Activated CD4-positive, alpha-beta T cell treated with anti-CD3 and anti-CD28 coated beads, Interleukin-2, amount 10 ng/mL, durations not matched to agents 7 days and 5 days (primary cell): ENCODE measurements around the gene NGFR. TPM values are rescaled to one million over a fixed set of nuclear protein-coding genes. Genes with fewer than 3 reads are reported as not detected.
A peak's percentile ranks its signal among the peaks of the same experiment; 100 is the strongest.

ENCODE experiments used
- CTCF ChIA-PET: fragments of 350-600 bp; sonication (Branson Sonifier 250); formaldehyde crosslinking; loops from one replicate; lab custom pipeline; 2021; ENCODE audit warnings: antibody characterized with exemption; lab: Charles Lee
- POLR2A ChIA-PET: fragments of 350-600 bp; sonication (Branson Sonifier 250); formaldehyde crosslinking; loops from one replicate; lab custom pipeline; 2021; ENCODE audit warnings: antibody characterized with exemption; lab: Charles Lee
- DNase-seq: peaks from one replicate; pipeline ENCODE4 v3.0.0-alpha.2; 2020
- H3K27ac Mint-ChIP-seq: one replicate; pipeline ENCODE4 v1.8.0; 2021; ENCODE audit warnings: mild to moderate bottlenecking, moderate library complexity, mixed read lengths
- H3K27me3 Mint-ChIP-seq: one replicate; pipeline ENCODE4 v1.8.0; 2021; ENCODE audit warnings: mixed read lengths
- H3K36me3 Mint-ChIP-seq: one replicate; pipeline ENCODE4 v1.8.0; 2021; ENCODE audit warnings: low read depth, mixed read lengths
- H3K4me1 Mint-ChIP-seq: one replicate; pipeline ENCODE4 v1.8.0; 2021; ENCODE audit warnings: mixed read lengths
- H3K4me3 Mint-ChIP-seq: one replicate; pipeline ENCODE4 v1.8.0; 2021; ENCODE audit warnings: mild to moderate bottlenecking, moderate library complexity, mixed read lengths
- H3K9me3 Mint-ChIP-seq: one replicate; pipeline ENCODE4 v1.8.0; 2021; ENCODE audit warnings: mixed read lengths
- total RNA-seq, 2 experiments: library from RNA; stranded (reverse); gene quantifications; one replicate each; pipeline ENCODE4 v1.2.3, GENCODE V29; 2021

NGFR gene
- total RNA-seq, 2 experiments from 2014 or later: 0.07 TPM; not detected in 1

- POLR2A ChIA-PET: interaction anchor here (0.6 kb wide), 2 partner anchors 77 to 326 kb away, joined by 3 to 4 read pairs; no protein-coding TSS in a partner anchor
- no peaks in the 10 kb centered on the region for H3K9me3 Mint-ChIP-seq
- CTCF ChIA-PET: interaction anchor here (0.5 to 0.7 kb wide), 2 partner anchors 199 to 683 kb away, joined by 3 read pairs; no protein-coding TSS in a partner anchor
Measured at GRCh38 chr17:49457564-49458535, 37.2 kb upstream of the NGFR start.

GRCh38 chr17:49459401-49459984 is 35.6 kb upstream of the NGFR start:
- no peak overlapping the region for H3K4me3 Mint-ChIP-seq
- no peak overlapping the region for H3K27ac Mint-ChIP-seq
- H3K36me3 Mint-ChIP-seq: no peaks in the 10 kb centered on the region
- ChIA-PET POLR2A (no interaction called here), CTCF (no interaction called here)
- no peaks in the 10 kb centered on the region for H3K4me1 Mint-ChIP-seq
- H3K27me3 Mint-ChIP-seq: peaks cover 56% of the 10 kb centered on the region
- H3K9me3 Mint-ChIP-seq: peaks cover 5% of the 10 kb centered on the region
- no peak for DNase-seq

More at GRCh38 chr17:49457564-49458535, 37.2 kb upstream of the NGFR start:
- Mint-ChIP-seq H3K4me3 (no peak overlapping the region), H3K4me1 (peaks cover 2% of the 10 kb centered on the region), H3K27ac (peak overlapping the region; percentile 10), H3K36me3 (no peaks in the 10 kb centered on the region), H3K27me3 (peaks cover 53% of the 10 kb centered on the region)
- no peak for DNase-seq

GRCh38 chr17:49460401-49460800 is 34.7 kb upstream of the NGFR start:
- POLR2A ChIA-PET: no interaction called here

GRCh38 chr17:49461580-49461979 is 33.5 kb upstream of the NGFR start:
- no peak for DNase-seq
- Mint-ChIP-seq H3K27me3 (peaks cover 49% of the 10 kb centered on the region), H3K4me1 (no peaks in the 10 kb centered on the region), H3K27ac (no peak overlapping the region), H3K4me3 (no peak overlapping the region), H3K36me3 (no peaks in the 10 kb centered on the region), H3K9me3 (peaks cover 5% of the 10 kb centered on the region)
- POLR2A ChIA-PET: no interaction called here
- CTCF ChIA-PET: no interaction called here

More at GRCh38 chr17:49460401-49460800, 34.7 kb upstream of the NGFR start:
- H3K4me3 Mint-ChIP-seq: no peak overlapping the region
- peaks cover 5% of the 10 kb centered on the region for H3K9me3 Mint-ChIP-seq
- H3K4me1 Mint-ChIP-seq: no peaks in the 10 kb centered on the region
- no peak overlapping the region for H3K27ac Mint-ChIP-seq
- DNase-seq: no peak
- peaks cover 53% of the 10 kb centered on the region for H3K27me3 Mint-ChIP-seq
- CTCF ChIA-PET: interaction anchor here (0.6 to 1.1 kb wide), 2 partner anchors 32 to 36 kb away, joined by 3 read pairs; no protein-coding TSS in a partner anchor
- H3K36me3 Mint-ChIP-seq: no peaks in the 10 kb centered on the region

GRCh38 chr17:49464049-49464448 is 31.0 kb upstream of the NGFR start:
- DNase-seq: no peak
- H3K27me3 Mint-ChIP-seq: peaks cover 43% of the 10 kb centered on the region
- POLR2A ChIA-PET: no interaction called here
- no peak overlapping the region for H3K4me3 Mint-ChIP-seq
- peaks cover 5% of the 10 kb centered on the region for H3K9me3 Mint-ChIP-seq
- CTCF ChIA-PET: no interaction called here
- no peaks in the 10 kb centered on the region for H3K4me1 Mint-ChIP-seq
- no peaks in the 10 kb centered on the region for H3K36me3 Mint-ChIP-seq
- H3K27ac Mint-ChIP-seq: no peak overlapping the region

GRCh38 chr17:49465331-49465903 is 29.7 kb upstream of the NGFR start:
- no peak for DNase-seq
- Mint-ChIP-seq H3K27me3 (peaks cover 43% of the 10 kb centered on the region), H3K27ac (no peak overlapping the region), H3K36me3 (no peaks in the 10 kb centered on the region), H3K4me1 (no peaks in the 10 kb centered on the region), H3K4me3 (no peak overlapping the region), H3K9me3 (peaks cover 5% of the 10 kb centered on the region)
- ChIA-PET CTCF (no interaction called here), POLR2A (no interaction called here)

- no peak overlapping the region for H3K27ac Mint-ChIP-seq
- no peak overlapping the region for H3K4me3 Mint-ChIP-seq
- no peak for DNase-seq
- no peaks in the 10 kb centered on the region for H3K4me1 Mint-ChIP-seq
- ChIA-PET POLR2A (no interaction called here), CTCF (no interaction called here)
- peaks cover 50% of the 10 kb centered on the region for H3K27me3 Mint-ChIP-seq
- H3K9me3 Mint-ChIP-seq: peaks cover 5% of the 10 kb centered on the region
- no peaks in the 10 kb centered on the region for H3K36me3 Mint-ChIP-seq
Measured at GRCh38 chr17:49466436-49466835, 28.7 kb upstream of the NGFR start.

- peaks cover 57% of the 10 kb centered on the region for H3K27me3 Mint-ChIP-seq
- no peaks in the 10 kb centered on the region for H3K36me3 Mint-ChIP-seq
- no peak overlapping the region for H3K4me3 Mint-ChIP-seq
- POLR2A ChIA-PET: no interaction called here
- CTCF ChIA-PET: no interaction called here
- DNase-seq: no peak
- no peaks in the 10 kb centered on the region for H3K4me1 Mint-ChIP-seq
- peaks cover 5% of the 10 kb centered on the region for H3K9me3 Mint-ChIP-seq
- no peak overlapping the region for H3K27ac Mint-ChIP-seq
Measured at GRCh38 chr17:49467175-49467574, 27.9 kb upstream of the NGFR start.

GRCh38 chr17:49468811-49469385 is 26.2 kb upstream of the NGFR start:
- no peak overlapping the region for H3K4me3 Mint-ChIP-seq
- H3K9me3 Mint-ChIP-seq: peaks cover 2% of the 10 kb centered on the region

GRCh38 chr17:49469831-49470810 is 25.0 kb upstream of the NGFR start:
- peaks cover 6% of the 10 kb centered on the region for H3K9me3 Mint-ChIP-seq
- no peaks in the 10 kb centered on the region for H3K4me1 Mint-ChIP-seq
- H3K36me3 Mint-ChIP-seq: no peaks in the 10 kb centered on the region
- ChIA-PET CTCF (interaction anchor here (1.5 kb wide), 1 partner anchor 15 kb away, joined by 3 read pairs; no protein-coding TSS in a partner anchor), POLR2A (no interaction called here)
- no peak for DNase-seq
- peaks cover 50% of the 10 kb centered on the region for H3K27me3 Mint-ChIP-seq
- H3K27ac Mint-ChIP-seq: no peak overlapping the region
- no peak overlapping the region for H3K4me3 Mint-ChIP-seq

More at GRCh38 chr17:49468811-49469385, 26.2 kb upstream of the NGFR start:
- ChIA-PET POLR2A (no interaction called here), CTCF (interaction anchor here (1.4 to 1.5 kb wide), 2 partner anchors 17 to 87 kb away, joined by 3 read pairs; no protein-coding TSS in a partner anchor)
- Mint-ChIP-seq H3K27me3 (peaks cover 47% of the 10 kb centered on the region), H3K4me1 (no peaks in the 10 kb centered on the region), H3K36me3 (no peaks in the 10 kb centered on the region), H3K27ac (no peak overlapping the region)
- DNase-seq: no peak

- no peaks in the 10 kb centered on the region for H3K4me1 Mint-ChIP-seq
Measured at GRCh38 chr17:49471089-49471683, 23.9 kb upstream of the NGFR start.

More at GRCh38 chr17:49471089-49471683, 23.9 kb upstream of the NGFR start:
- Mint-ChIP-seq H3K27me3 (peaks cover 49% of the 10 kb centered on the region), H3K4me3 (no peak overlapping the region), H3K27ac (no peak overlapping the region), H3K36me3 (no peaks in the 10 kb centered on the region), H3K9me3 (peaks cover 9% of the 10 kb centered on the region)
- ChIA-PET POLR2A (no interaction called here), CTCF (no interaction called here)
- no peak for DNase-seq
